HG02763 (cell line): ENCODE data around the gene EPHB2.

Source experiments
- ATAC-seq: cut with Tn5 transposase; IDR thresholded peaks from one replicate; pipeline ENCODE4 v1.9.1; 2021; ENCODE audit warnings: mild to moderate bottlenecking, moderate library complexity; ENCODE audit not compliant: unreplicated experiment

EPHB2 gene

DNA sequence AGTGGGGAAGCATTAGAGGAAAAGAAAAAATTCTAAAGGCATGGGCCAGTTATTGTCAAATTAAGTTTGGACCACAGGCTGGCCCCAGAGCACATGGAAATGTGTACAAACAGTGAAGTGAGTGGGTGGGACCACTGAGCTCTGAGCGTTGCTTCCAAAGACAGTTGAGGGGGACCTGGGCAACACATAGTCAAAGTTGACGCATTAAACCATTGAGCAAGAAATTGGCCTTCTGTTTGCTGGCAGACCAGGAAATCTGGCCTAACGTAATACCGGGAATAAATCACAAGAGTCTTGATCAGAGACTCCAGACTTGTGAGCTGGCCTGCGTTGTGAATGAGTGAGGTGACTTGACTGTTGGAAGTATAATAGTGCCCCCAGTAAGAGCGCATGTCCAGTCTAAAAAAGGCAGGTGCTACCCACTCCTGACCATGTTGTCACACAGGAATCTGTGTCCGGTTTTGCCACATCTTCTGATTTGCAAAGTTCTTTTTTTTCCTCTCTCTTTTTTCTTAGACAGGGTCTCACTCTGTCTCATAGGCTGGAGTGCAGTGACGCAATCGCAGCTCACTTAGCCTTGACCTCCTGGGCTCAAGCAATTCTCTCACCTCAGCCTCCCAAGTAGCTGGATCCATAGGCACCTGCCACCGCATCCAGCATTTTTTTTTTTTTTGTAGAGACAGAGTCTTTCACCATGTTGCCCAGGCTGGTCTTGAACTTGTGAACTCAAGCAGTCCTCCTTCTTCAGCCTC lies 10.7 kb downstream of the EPHB2 start:
- no peak for ATAC-seq

DNA sequence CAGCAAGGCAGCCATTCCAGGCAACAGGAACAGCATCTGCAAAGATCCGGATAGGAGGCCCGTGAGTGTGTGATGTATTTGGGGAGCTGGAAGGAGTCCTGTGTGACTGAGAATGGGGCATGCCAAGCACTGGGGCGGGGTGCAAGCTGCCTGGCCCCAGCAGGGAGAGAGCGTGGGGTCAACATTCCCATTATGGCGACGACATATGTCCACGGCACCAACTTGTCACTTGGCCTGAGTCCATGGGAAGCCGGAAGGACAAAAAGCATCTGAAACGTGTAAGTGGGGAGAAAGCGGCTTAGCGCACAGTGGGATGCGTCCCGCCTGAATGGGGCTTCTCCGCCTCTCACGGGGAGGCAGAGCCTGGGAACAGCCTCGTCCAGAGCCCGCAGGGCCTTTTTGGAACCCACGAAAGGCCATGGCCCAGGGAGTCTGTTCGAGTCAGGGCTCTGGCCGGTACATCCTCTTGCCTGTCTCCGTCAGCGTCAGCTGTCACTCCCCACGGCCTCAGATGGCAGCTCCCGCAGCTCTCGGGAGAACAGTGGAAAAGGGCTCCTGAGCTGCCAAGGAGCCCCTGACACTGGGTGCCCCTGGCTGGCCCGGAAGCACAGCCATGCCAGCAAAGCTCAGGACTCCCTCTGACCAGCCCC lies 12.4 kb downstream of the EPHB2 start:
- ATAC-seq = no peak

DNA sequence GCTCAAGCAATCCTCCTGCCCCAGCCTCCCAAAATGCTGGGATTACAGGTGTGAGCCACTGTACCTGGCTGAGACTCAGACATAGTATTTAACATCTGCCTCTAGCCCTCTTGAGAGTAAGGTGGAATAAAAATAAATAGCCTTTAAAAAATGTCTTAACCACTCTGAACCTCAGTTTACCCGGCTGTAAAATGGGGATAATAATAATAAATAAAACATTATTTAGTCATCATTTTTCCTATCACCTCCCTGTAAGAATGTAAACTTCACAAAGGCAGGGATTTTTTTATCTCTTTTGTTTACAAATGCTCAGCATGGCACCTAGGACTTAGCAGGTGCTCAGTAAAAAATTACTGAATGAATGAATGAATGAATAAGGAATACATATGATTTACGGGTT lies 17.2 kb downstream of the EPHB2 start:
- no peak for ATAC-seq

DNA sequence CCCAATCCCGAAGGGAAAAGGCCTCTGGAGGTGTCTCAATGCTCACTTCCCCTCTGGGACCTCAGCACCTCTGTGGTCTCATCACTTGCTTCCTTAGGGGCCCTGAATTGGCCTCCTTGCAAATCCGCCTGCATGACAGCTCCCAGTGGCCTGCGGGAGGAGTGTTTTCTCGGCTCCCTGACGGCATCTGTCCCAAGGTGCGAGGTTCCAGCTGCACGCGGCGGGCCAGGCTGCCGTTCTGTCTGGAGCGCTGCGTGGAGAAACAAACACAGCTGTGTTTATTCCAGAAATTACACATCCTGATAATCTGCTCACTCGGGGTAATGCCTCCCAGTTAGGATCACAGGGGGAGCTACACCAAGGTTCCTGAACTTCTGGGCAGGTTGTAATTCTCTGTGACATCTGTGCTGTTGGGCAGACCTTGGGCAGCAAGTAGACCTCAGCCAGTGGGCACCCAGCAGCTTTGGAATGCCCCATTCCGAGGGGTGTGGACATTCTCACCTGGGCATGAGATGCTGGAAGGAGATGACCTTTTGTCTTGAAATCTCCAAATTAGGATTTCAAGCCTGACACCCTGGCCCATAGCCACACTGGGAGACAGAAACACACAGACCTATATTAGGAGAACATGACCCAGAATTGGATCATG lies 18.2 kb downstream of the EPHB2 start:
- ATAC-seq = no peak

DNA sequence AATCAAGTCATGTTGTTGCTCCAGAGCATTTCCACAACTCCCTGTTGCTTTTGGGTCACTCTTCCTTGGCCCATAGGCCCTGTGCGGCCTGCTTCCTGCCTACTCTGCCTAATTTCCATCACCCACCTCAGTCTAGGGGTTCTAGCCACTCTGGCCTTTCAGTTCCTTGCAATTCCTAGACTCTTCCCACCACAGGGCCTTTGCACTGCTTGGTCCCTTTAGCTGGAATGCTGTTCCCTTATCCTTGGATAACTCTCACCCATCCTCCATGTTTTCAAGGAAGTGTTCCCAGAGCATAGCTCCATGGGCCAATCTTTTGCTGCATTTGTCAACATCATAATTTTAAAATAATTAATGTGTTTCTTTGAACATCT lies 18.7 kb downstream of the EPHB2 start:
- no peak for ATAC-seq

DNA sequence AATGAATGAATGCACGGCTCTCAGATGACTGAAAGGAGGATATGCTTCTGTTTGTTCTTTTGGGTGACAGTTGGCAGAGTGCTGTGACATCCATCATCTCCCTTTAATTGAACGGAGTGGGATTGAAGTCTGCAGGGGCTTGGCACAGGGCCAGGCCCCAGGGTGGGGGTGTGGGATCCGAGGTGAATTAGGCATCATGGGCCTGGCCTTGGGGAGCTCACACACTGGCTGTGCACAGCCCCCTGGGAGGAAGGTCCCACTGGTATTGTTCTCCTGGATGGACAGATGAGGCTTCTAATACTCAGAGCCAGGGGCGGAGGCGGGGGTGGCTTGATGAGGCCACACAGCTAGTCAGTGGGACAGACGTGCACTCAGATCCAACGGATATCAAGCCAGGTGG lies 19.3 kb downstream of the EPHB2 start:
- no peak for ATAC-seq

DNA sequence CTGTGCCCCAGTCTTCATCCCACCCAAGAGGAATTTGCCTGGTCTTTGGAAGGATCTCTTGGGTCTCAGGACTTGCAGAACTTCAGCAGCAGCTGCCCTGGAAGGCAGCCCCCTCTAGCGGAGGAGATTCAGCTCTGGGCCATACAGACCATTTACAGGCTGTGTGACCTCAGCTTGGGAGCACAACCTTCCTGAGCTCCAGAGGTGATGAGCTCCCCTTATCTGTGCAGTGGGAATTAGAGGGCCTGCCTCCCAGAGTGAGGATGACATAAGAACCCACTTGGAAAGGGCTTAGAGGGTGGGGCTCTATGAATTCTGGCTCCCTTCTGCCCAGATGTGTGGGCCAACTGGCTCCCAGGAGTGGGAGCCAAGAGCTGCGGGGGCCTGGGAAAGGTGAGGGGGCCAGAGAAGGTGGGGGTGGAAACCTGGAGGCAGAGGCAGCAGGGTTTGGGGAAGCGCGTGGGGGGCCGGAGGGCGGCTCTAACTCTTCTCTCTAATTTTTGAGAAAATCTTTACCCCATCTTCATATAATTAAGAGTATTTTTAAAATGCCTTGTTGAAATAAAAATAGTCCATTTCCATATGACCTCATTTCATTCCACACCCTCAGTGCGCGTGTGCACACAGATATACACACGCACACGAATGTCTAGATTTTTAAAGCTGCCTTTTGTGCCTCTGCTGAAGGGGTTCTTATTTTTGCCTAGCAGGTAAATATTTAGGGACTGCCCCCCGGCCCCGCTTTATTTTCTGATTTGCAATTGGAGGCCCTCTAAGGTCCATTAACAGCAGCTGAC lies 21.5 kb downstream of the EPHB2 start:
- no peak for ATAC-seq

DNA sequence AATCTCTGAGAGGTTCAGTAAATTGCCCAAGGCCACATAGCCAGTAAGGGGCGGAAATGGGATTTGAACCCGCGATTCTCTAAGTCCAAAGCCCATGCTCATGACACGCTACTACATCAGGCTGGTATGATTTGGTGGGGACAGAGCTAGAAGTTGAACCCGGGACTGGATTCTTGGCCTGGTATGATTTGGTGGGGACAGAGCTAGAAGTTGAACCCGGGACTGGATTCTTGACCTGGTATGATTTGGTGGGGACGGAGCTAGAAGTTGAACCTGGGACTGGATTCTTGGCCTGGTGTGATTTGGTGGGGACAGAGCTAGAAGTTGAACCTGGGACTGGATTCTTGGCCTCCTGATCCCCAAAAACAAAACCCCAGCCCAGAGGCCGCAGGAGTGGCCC lies 23.0 kb downstream of the EPHB2 start:
- ATAC-seq = no peak

DNA sequence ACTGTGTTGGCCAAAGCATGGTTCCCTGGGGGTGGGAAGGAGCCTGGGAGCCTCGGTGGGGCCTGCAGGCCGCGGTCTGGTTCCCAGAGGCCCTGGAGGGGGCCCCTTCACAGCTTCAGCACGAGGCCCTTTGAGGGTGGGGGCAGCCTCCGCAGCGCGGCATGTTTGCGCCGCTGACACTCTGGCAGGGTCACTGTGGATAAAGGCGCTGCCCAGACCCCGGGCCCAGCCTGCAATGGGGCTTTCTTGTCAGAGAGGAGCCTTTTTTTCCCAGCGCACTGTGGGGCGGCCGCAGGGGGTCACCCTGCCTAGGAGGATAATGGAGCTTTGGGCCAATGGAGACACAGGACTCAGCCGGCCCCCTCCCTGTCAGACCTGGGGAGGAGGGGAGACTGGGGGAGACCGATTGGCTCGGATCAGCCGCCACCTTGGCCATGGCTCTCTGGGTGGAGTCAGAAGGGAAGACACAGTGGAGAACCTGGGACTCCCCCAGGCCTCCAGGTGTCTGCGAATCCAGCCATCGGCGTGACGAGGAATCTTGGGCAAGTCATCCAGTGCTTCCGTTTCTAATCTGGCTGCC lies 26.0 kb downstream of the EPHB2 start:
- ATAC-seq = no peak

DNA sequence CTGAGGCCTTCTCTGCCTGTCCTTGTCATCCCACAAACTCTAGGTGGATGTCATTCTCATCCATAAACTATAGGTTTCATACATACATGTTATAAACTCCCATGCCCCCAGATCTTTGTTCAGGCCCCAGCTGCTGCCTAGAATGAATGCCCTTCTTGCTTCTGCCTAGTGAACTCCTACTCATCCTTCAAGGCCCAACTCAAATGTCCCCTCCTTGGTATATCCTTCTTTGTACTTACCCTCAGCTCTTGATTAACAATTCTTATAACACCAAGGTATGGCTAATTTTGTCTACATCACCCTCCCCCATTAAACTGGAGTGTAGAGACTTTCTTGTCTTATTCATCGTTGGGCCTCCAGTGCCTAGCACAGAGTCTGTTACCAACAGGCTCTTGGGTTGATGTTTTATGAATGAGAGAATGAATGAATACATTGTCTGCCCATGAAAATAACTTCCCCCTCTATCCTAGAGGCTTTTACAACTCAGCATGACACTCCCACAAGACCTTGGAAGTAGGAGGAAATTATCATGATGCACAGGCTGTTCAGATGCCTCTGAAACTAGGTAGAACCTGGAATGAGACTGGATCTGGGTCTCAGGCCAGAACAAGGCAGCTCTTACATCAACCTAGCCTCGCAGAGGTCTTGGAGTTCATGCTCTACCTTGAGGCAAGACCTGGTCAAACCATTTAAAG lies 26.9 kb downstream of the EPHB2 start:
- no peak for ATAC-seq

DNA sequence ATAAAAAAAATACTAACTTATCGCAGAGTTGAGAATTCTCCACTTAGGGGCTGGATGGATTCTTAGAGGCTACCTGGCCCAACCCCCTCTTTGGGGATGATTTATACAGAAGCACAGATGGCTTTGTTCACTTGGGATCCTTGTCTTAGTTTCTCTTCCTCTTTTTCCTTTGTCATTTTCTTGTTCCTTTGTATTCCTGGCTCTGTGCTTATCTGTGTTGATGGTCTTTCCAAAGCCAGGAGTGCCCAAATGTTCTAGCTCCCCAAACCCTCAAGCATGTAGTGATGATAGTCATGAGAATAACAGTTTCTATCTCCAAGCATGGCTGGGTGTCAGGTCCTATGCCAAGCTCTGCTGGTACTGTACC lies 27.4 kb downstream of the EPHB2 start:
- no peak for ATAC-seq

DNA sequence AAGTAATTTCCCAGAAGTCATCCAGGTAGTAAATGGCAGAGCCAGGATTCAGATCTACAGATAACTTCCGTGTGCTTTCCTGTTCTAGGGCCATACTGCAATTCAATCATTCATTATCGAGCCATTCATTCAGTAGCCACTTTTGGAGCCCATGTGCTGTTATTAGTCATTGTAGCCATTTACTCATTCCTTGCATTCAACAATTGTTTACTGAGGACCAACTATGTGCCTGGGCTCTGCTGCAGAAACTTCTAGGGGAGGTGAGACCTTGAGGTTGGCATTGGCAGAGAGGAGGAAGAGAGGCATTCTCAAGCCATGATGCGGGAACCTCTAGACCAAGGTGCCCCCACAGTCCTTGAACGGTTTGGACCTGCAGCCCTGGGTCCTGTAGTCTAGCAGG lies 27.9 kb downstream of the EPHB2 start:
- no peak for ATAC-seq

DNA sequence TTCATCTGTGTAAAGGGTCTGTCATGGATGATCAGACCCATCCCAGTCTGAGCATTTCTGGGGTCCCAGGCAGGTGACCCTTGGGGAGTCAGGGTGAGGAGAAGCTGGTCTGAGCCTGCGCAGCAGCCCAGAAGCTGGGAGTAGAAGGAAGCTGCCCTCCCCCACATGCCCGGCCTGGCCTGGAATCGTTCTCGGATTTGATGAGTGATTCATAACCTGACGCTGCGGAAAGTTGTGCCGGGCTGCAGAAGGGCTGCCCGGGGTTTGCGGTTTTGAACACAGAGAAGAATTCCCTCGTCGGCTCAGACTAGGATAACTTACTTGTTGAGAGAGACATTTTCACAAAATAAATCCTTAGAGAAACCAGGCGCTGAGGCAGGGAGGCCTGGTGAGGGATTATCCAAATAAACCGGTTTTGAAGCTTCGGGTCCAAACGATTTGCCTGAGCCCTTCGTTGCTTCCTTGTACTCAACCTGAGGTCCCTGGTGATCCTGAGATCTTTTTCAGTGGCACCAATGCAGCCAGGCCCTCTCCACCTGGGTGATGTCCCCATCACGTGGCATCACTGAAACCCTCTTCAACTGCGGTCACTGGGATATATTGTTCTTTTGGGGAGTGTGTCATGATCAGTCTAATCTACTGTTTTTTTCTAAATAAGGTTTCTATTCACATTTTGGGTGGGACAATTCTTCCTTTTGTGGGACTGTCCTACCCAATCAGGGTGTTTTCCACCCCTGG lies 29.2 kb downstream of the EPHB2 start:
- ATAC-seq = no peak

DNA sequence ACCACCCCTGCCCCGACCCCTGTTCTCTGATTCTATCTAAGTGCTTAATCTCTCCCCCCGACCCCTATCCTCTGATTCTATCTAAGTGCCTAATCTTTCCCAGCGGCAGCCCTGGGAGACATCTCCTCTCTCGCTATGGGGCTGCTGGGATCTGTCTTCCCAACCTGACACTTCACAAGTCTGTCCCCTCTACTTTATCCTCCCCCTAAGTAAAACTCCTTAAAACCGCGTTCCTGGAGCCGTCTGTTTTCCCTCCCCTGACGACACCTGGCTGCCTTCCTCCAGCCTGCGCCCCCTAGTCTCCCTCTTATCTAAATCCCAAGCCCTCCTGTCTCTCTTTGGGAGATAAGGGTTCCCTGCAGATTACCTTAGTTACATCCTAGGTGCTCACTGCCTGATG lies 30.5 kb downstream of the EPHB2 start:
- no peak for ATAC-seq

DNA sequence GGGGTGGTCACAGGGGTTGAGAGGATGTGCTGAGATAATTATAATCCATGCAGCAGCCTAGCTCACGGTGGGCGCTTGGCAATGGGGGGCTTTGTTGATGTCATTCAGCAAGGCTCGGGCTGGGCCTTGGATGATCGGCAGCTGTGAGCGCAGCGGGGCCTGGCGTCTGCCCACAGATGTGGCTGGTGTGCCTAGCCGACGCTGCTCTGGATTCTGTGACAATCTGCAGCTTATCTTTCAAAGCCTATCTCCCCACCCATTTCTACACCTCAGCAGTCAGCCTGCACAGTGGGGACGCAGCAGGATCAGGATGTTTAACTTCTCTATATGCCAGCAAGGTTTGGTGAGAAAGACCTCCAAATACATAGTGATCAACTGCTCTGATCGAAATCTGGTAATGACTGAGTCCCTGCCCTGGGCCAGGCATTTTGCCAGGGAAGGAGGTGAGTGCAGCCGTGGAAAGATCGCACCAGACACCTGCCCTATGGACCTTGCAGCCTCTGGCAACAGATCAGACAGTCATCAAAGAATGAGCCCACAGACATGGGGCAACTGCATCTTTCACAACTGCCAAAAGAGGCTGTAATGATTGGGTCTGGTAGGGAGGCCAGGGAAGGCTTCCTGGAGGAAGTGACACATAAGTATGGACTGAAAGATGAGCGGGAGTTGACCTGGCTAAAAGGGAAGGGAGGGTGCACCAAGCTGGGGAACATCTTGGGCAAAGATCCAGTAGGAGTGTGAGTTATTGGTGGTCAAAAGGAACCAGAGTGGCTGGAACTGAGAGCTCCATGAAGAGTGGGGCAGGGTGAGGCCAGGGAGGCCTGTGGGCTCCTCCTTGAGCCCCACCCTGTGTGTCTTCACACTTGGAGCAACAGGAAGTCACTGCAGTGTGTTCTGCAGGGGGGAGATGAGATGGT lies 35.3 kb downstream of the EPHB2 start:
- ATAC-seq = no peak

DNA sequence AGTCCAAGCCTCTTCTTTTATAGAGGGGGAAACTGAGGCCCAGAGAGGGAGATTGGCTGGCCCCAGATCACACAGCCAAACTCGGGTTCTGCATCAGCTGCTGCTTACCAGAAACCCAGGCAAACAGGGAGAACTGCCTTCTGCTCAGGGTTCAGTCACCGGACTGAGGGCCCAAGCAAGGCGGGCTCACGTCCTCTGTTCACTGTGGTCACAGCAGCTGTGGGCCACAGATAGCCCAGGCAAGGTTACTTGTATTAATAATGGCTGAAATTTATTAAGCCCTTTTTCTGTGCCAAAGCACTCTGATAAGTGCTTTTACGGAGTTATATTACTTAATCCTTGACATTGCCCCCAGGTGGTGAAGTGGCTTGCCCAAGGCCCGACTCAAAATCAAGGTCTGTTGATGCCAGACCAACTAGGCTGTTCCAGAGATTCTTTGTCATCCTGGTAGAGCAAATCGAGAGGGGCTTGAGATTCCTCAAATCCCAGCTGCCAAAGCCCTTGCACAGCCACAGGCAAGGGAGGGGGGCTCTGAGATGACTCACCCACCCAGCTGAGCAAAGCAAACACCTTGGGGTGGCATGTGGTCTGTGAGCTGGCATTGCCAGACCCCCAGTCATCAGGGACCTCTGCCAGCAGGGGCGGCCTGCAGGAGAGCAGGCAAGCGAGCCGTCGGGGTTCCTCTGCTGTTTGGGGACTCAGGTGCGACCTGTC lies 36.5 kb downstream of the EPHB2 start:
- ATAC-seq = no peak

DNA sequence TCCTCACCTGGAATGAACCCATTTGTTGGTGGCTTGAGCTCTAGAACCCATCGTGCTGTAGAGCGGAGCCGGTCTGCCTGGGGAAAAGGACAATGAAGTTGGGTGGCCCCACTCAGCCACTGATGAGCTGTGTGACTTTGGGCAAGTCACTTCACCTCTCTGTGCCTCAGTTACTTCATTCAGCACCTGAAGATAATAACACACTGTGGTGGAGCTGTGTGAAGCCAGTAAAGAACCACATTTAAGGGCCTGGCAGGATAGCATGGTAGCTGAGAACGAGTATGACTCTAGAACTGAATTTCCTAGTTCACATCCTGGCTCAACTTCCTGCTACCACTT lies 37.1 kb downstream of the EPHB2 start:
- ATAC-seq = no peak

DNA sequence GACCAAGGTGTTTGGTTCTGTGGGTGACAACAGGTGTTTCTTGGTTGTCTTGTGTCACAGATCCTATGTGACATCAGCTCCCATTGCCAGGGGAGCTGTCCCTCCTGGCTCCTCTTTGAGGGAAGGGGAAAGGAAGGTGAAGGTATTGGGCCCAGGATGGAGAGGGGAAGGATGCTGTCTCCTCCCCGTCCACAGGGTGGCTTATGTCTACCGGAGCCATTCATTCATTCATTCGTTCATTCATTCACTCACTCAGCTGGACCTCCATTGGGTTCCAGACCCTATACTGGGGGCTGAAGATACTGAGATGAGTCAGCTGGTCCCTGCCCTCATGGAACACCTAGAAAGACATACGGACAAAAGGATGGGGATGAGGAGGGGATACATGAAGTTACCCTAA lies 38.9 kb downstream of the EPHB2 start:
- ATAC-seq = no peak
